Measurements from ENCODE around the gene COL6A3. TPM values are rescaled to one million over a fixed set of nuclear protein-coding genes. Genes with fewer than 3 reads are reported as not detected.

COL6A3 gene
- total RNA-seq, 1 donor from 2014 or later, result 198 TPM

- intact Hi-C loops (cut with DNase I), result no loop called here
- DNase-seq (ENCODE audit: low spot score) (peak; percentile 84), ATAC-seq (peak; percentile 93)
These were observed 123.7 kb downstream of the COL6A3 start for GRCh38 chr2:237290261-237290660.

- ATAC-seq (no peak), DNase-seq (ENCODE audit: low spot score) (no peak)
- intact Hi-C loops (cut with DNase I), result no loop called here
These were observed 124.8 kb downstream of the COL6A3 start for GRCh38 chr2:237289139-237289538.

- intact Hi-C loops (cut with DNase I), result no loop called here
- DNase-seq (ENCODE audit: low spot score) (no peak), ATAC-seq (no peak)
These were observed 126.1 kb downstream of the COL6A3 start for GRCh38 chr2:237287872-237288271.

- ATAC-seq (no peak), DNase-seq (ENCODE audit: low spot score) (no peak)
- intact Hi-C loops (cut with DNase I), result no loop called here
These were observed 130.6 kb downstream of the COL6A3 start for GRCh38 chr2:237283131-237283928.

GRCh38 chr2:237282568-237283128 lies 131.3 kb downstream of the COL6A3 start:
- no peak for DNase-seq (ENCODE audit: low spot score)
- intact Hi-C loops (cut with DNase I), result no loop called here
- ATAC-seq, result no peak

GRCh38 chr2:237281836-237282306 lies 132.1 kb downstream of the COL6A3 start:
- intact Hi-C loops (cut with DNase I), result no loop called here
- ATAC-seq (no peak), DNase-seq (ENCODE audit: low spot score) (no peak)

GRCh38 chr2:237280939-237281338 lies 133.0 kb downstream of the COL6A3 start:
- DNase-seq (ENCODE audit: low spot score) (no peak), ATAC-seq (no peak)
- intact Hi-C loops (cut with DNase I), result no loop called here

- ATAC-seq, result peak; percentile 10
- intact Hi-C loops (cut with DNase I), result no loop called here
- no peak for DNase-seq (ENCODE audit: low spot score)
These were observed 133.7 kb downstream of the COL6A3 start for GRCh38 chr2:237280229-237280628.

GRCh38 chr2:237279012-237279768 lies 134.8 kb downstream of the COL6A3 start:
- intact Hi-C loops (cut with DNase I), result no loop called here
- ATAC-seq, result peak; percentile 44

GRCh38 chr2:237278568-237278967 lies 135.4 kb downstream of the COL6A3 start:
- intact Hi-C loops (cut with DNase I), result no loop called here
- peak; percentile 95 for ATAC-seq

More at GRCh38 chr2:237279012-237279768, 134.8 kb downstream of the COL6A3 start:
- DNase-seq (ENCODE audit: low spot score), result no peak

GRCh38 chr2:237276716-237277490 lies 137.1 kb downstream of the COL6A3 start:
- intact Hi-C loops (cut with DNase I), result no loop called here
- no peak for ATAC-seq

More at GRCh38 chr2:237278568-237278967, 135.4 kb downstream of the COL6A3 start:
- peak; percentile 83 for DNase-seq (ENCODE audit: low spot score)

More at GRCh38 chr2:237276716-237277490, 137.1 kb downstream of the COL6A3 start:
- DNase-seq (ENCODE audit: low spot score), result no peak

Other genes with a start within 250 kb of the COL6A3 start
- gene MLPH, start 73.1 kb upstream of the COL6A3 start, total RNA-seq, result 25.5 TPM
- gene PRLH, start 152.4 kb upstream of the COL6A3 start, total RNA-seq, result not detected
- gene RAB17, start 176.6 kb upstream of the COL6A3 start, total RNA-seq, result 1.1 TPM
- 84.8 TPM for gene LRRFIP1, start 213.4 kb upstream of the COL6A3 start, total RNA-seq

All from sciatic nerve (tissue), 2 donors.